Neuronal stem cell (in vitro differentiated cells): Measurements from ENCODE around the gene MAMLD1.

Experiments used
- DNase-seq: peaks from one replicate; pipeline ENCODE4 v3.0.0-alpha.2; 2013; ENCODE audit warnings: low spot score
- H2AFZ ChIP-seq: one replicate; pipeline ENCODE4 v1.6.1; 2013; ENCODE audit warnings: mild to moderate bottlenecking, low read length, inconsistent platforms
- H2AK5ac ChIP-seq: 2 replicates; pipeline ENCODE4 v1.6.1; 2013; ENCODE audit warnings: low read depth, mild to moderate bottlenecking, inconsistent platforms, low read length, moderate library complexity, mixed read lengths
- H2BK120ac ChIP-seq: 2 replicates; pipeline ENCODE4 v1.6.1; 2013; ENCODE audit warnings: low read depth, mild to moderate bottlenecking, inconsistent platforms, low read length, moderate library complexity, mixed read lengths
- H2BK12ac ChIP-seq: one replicate; pipeline ENCODE4 v1.6.1; 2013; ENCODE audit warnings: low read length, inconsistent platforms
- H2BK15ac ChIP-seq: 2 replicates; pipeline ENCODE4 v1.6.1; 2013; ENCODE audit warnings: mild to moderate bottlenecking, low read length, inconsistent platforms, mixed read lengths
- H2BK5ac ChIP-seq: one replicate; pipeline ENCODE4 v1.6.1; 2013; ENCODE audit warnings: inconsistent platforms, mild to moderate bottlenecking, low read length, moderate library complexity
- H3K14ac ChIP-seq: one replicate; pipeline ENCODE4 v1.6.1; 2013; ENCODE audit warnings: low read length, inconsistent platforms
- H3K18ac ChIP-seq: 2 replicates; pipeline ENCODE4 v1.6.1; 2013; ENCODE audit warnings: low read length, inconsistent platforms
- H3K23ac ChIP-seq: 2 replicates; pipeline ENCODE4 v1.6.1; 2013; ENCODE audit warnings: low read depth, mild to moderate bottlenecking, mixed read lengths, low read length, inconsistent platforms; ENCODE audit not compliant: poor library complexity
- H3K27ac ChIP-seq: replicated peaks from 3 replicates; pipeline ENCODE4 v1.5.1; 2013; ENCODE audit warnings: low read length, inconsistent platforms
- H3K27me3 ChIP-seq, 3 experiments: 2 replicates each; pipeline ENCODE4 v1.6.1; 2013; ENCODE audit warnings: low read length in 3 of 3, mild to moderate bottlenecking in 2 of 3, inconsistent platforms in 1 of 3, low read depth in 1 of 3, mixed read lengths in 1 of 3, moderate library complexity in 1 of 3; ENCODE audit not compliant: control insufficient read depth in 3 of 3, insufficient read depth in 3 of 3
- H3K36me3 ChIP-seq, 2 donors: replicated peaks in 1 of 2; 2 replicates each; pipeline ENCODE4 v1.6.1; 2013; ENCODE audit warnings: low read length in 2 of 2; ENCODE audit not compliant: control insufficient read depth in 2 of 2, insufficient read depth in 2 of 2
- H3K4ac ChIP-seq: 2 replicates; pipeline ENCODE4 v1.6.1; 2013; ENCODE audit warnings: inconsistent platforms, mild to moderate bottlenecking, low read length, moderate library complexity
- H3K4me1 ChIP-seq, 2 donors: 1 replicate in 1 of 2; 2 replicates in 1 of 2; pipeline ENCODE4 v1.6.1; 2013; ENCODE audit warnings: low read length in 2 of 2, low read depth in 1 of 2; ENCODE audit not compliant: control insufficient read depth in 2 of 2, insufficient read depth in 1 of 2
- H3K4me2 ChIP-seq: one replicate; pipeline ENCODE4 v1.6.1; 2013; ENCODE audit warnings: mild to moderate bottlenecking, low read length, inconsistent platforms; ENCODE audit not compliant: insufficient read depth, poor library complexity, severe bottlenecking
- H3K4me3 ChIP-seq, 2 donors: 2 replicates each; pipeline ENCODE4 v1.5.1; 2013; ENCODE audit warnings: low read length in 2 of 2, mild to moderate bottlenecking in 2 of 2, inconsistent platforms in 1 of 2, moderate library complexity in 1 of 2
- H3K79me1 ChIP-seq: one replicate; pipeline ENCODE4 v1.6.1; 2013; ENCODE audit warnings: low read depth, mild to moderate bottlenecking, inconsistent platforms, low read length, moderate library complexity
- H3K9ac ChIP-seq: one replicate; pipeline ENCODE4 v1.6.1; 2013; ENCODE audit warnings: mild to moderate bottlenecking, low read depth, low read length, inconsistent platforms; ENCODE audit not compliant: poor library complexity
- H3K9me3 ChIP-seq, 2 donors: replicated peaks in 1 of 2; 2 replicates each; pipeline versions ENCODE3 to v1.6.1; 2013; ENCODE audit warnings: low read length in 2 of 2, mild to moderate bottlenecking in 2 of 2, inconsistent platforms in 1 of 2, low read depth in 1 of 2, mixed read lengths in 1 of 2, moderate library complexity in 1 of 2; ENCODE audit not compliant: control insufficient read depth in 2 of 2, insufficient read depth in 1 of 2
- H4K8ac ChIP-seq: one replicate; pipeline ENCODE4 v1.6.1; 2013; ENCODE audit warnings: low read depth, mild to moderate bottlenecking, inconsistent platforms, low read length, moderate library complexity
- H4K91ac ChIP-seq: one replicate; pipeline ENCODE4 v1.6.1; 2013; ENCODE audit warnings: low read length, low read depth, mild to moderate bottlenecking, inconsistent platforms; ENCODE audit not compliant: poor library complexity
- WGBS, 2 donors: extraction: QIAGEN DNeasy Blood & Tissue Kit; methylation state at CpG; one replicate each; pipeline ENCODE4 v1.1.7; 2013; ENCODE audit warnings: missing lambda C conversion rate in 2 of 2, mixed read lengths in 1 of 2; ENCODE audit not compliant: insufficient read length in 2 of 2, insufficient replicate concordance in 1 of 2; ENCODE audit errors: extremely low coverage in 2 of 2; 5-methylcytosine and 5-hydroxymethylcytosine counted together

The MAMLD1 gene

GRCh38 chrX:150522494-150522893 lies 159.4 kb downstream of the MAMLD1 start:
- H3K4me2 ChIP-seq = no peak overlapping the region
- H3K9me3 ChIP-seq = no peaks in the 10 kb centered on the region
- H3K27me3 ChIP-seq = peaks cover 0 to 3% (median 0%) of the 10 kb centered on the region in 3 experiments
- H2BK15ac ChIP-seq = no peak overlapping the region
- no peak overlapping the region for H3K23ac ChIP-seq
- H3K4me3 ChIP-seq = no peak overlapping the region
- no peak overlapping the region for H2AFZ ChIP-seq
- H3K79me1 ChIP-seq = no peaks in the 10 kb centered on the region
- no peak overlapping the region for H4K8ac ChIP-seq
- H2BK5ac ChIP-seq = no peak overlapping the region
- no peak overlapping the region for H3K27ac ChIP-seq
- H2BK12ac ChIP-seq = no peak overlapping the region
- WGBS, 2 donors = no CpG with 5 or more reads among the region's 2 CpGs
- no peak overlapping the region for H3K14ac ChIP-seq
- no peak overlapping the region for H2BK120ac ChIP-seq
- H3K18ac ChIP-seq = no peak overlapping the region
- H3K9ac ChIP-seq = no peak overlapping the region
- peaks cover 0 to under 1% of the 10 kb centered on the region in 2 donors for H3K4me1 ChIP-seq
- no peaks in the 10 kb centered on the region for H3K36me3 ChIP-seq
- no peak for DNase-seq
- no peak overlapping the region for H4K91ac ChIP-seq
- no peak overlapping the region for H3K4ac ChIP-seq
- no peak overlapping the region for H2AK5ac ChIP-seq

GRCh38 chrX:150525061-150525919 lies 162.2 kb downstream of the MAMLD1 start:
- H2BK120ac ChIP-seq = no peak overlapping the region

GRCh38 chrX:150526692-150527091 lies 163.6 kb downstream of the MAMLD1 start:
- no peak overlapping the region for H2BK12ac ChIP-seq
- H3K36me3 ChIP-seq = no peaks in the 10 kb centered on the region
- H3K79me1 ChIP-seq = no peaks in the 10 kb centered on the region
- no peak overlapping the region for H2AK5ac ChIP-seq
- H3K4me1 ChIP-seq = no peaks in the 10 kb centered on the region
- WGBS, 2 donors = no CpG with 5 or more reads among the region's 7 CpGs
- H2BK15ac ChIP-seq = no peak overlapping the region
- no peak overlapping the region for H2AFZ ChIP-seq
- no peak overlapping the region for H3K14ac ChIP-seq
- H4K8ac ChIP-seq = no peak overlapping the region
- H3K4me3 ChIP-seq = no peak overlapping the region
- H3K23ac ChIP-seq = no peak overlapping the region
- no peak overlapping the region for H3K9ac ChIP-seq
- peaks cover 0 to 3% (median 0%) of the 10 kb centered on the region in 3 experiments for H3K27me3 ChIP-seq
- no peak overlapping the region for H2BK120ac ChIP-seq
- DNase-seq = no peak
- H3K27ac ChIP-seq = no peak overlapping the region
- no peak overlapping the region for H3K4ac ChIP-seq
- no peaks in the 10 kb centered on the region for H3K9me3 ChIP-seq
- H2BK5ac ChIP-seq = no peak overlapping the region
- H3K18ac ChIP-seq = no peak overlapping the region
- H4K91ac ChIP-seq = no peak overlapping the region
- H3K4me2 ChIP-seq = no peak overlapping the region

More at GRCh38 chrX:150525061-150525919, 162.2 kb downstream of the MAMLD1 start:
- H4K8ac ChIP-seq = no peak overlapping the region
- no peak overlapping the region for H3K9ac ChIP-seq
- peak overlapping the region; percentile 22 for H2BK12ac ChIP-seq
- peaks cover 0 to 3% (median 0%) of the 10 kb centered on the region in 3 experiments for H3K27me3 ChIP-seq
- H3K4me2 ChIP-seq = no peak overlapping the region
- H3K4me1 ChIP-seq = no peaks in the 10 kb centered on the region
- no peak overlapping the region for H2BK5ac ChIP-seq
- no peak overlapping the region for H3K23ac ChIP-seq
- H3K4me3 ChIP-seq = no peak overlapping the region
- no peak overlapping the region for H4K91ac ChIP-seq
- H3K9me3 ChIP-seq = no peaks in the 10 kb centered on the region
- no peaks in the 10 kb centered on the region for H3K36me3 ChIP-seq
- no peak for DNase-seq
- no peak overlapping the region for H3K14ac ChIP-seq
- peak overlapping the region; percentile 57 for H3K18ac ChIP-seq
- H2BK15ac ChIP-seq = no peak overlapping the region
- WGBS, 2 donors = no CpG with 5 or more reads among the region's 10 CpGs
- H3K4ac ChIP-seq = no peak overlapping the region
- H3K79me1 ChIP-seq = no peaks in the 10 kb centered on the region
- no peak overlapping the region for H2AFZ ChIP-seq
- no peak overlapping the region for H2AK5ac ChIP-seq
- no peak overlapping the region for H3K27ac ChIP-seq

- Histone ChIP-seq H3K14ac (no peak overlapping the region), H3K4me3 (no peak overlapping the region), H3K27ac (no peak overlapping the region), H3K9me3 (no peaks in the 10 kb centered on the region), H3K27me3 (peaks cover 0 to 3% (median 0%) of the 10 kb centered on the region in 3 experiments), H2BK120ac (no peak overlapping the region), H2BK5ac (no peak overlapping the region), H3K4ac (no peak overlapping the region), H3K4me2 (no peak overlapping the region), H4K8ac (no peak overlapping the region), H4K91ac (no peak overlapping the region), H3K4me1 (no peaks in the 10 kb centered on the region), H3K9ac (no peak overlapping the region), H3K79me1 (no peaks in the 10 kb centered on the region), H2AK5ac (no peak overlapping the region), H2BK12ac (no peak overlapping the region), H3K23ac (no peak overlapping the region), H3K18ac (no peak overlapping the region), H2AFZ (no peak overlapping the region), H3K36me3 (no peaks in the 10 kb centered on the region), H2BK15ac (no peak overlapping the region)
- no CpG with 5 or more reads among the region's 3 CpGs for WGBS, 2 donors
- DNase-seq = no peak
These were observed 164.0 kb downstream of the MAMLD1 start for GRCh38 chrX:150527108-150527507.
